Activated CD4-positive, alpha-beta T cell treated with anti-CD3 and anti-CD28 coated beads, Interleukin-10, Interleukin-2, amounts not matched to agents 100 ng/mL and 50 ng/mL, durations not matched to agents 16 hours and 8 hours (primary cell): Measurements from ENCODE around the gene PFDN6.
"Not testable (repeated sequence)": the region's sequence is repeated elsewhere in the genome, so short reads cannot be mapped to it uniquely, and the experiment has no call there.

ENCODE experiments used
- DNase-seq: peaks from one replicate; pipeline ENCODE4 v3.0.0-alpha.2; 2020

The PFDN6 gene

GRCh38 chr6:33288921-33289783, at the start of gene PFDN6, which contains the start of gene WDR46:
Gene PFDN6 (plus strand): TSS chr6:33289601. CDS start chr6:33289857, 256 bp downstream.
Gene WDR46 (minus strand): TSS chr6:33289239. CDS start chr6:33289170, 69 bp downstream.
- peak; percentile 91 for DNase-seq

- peak; percentile 72 for DNase-seq
Measured at GRCh38 chr6:33241968-33242367, 47.4 kb upstream of the PFDN6 start.

GRCh38 chr6:33243476-33243875, 45.9 kb upstream of the PFDN6 start:
- no peak for DNase-seq

GRCh38 chr6:33247977-33248642, 41.3 kb upstream of the PFDN6 start:
- DNase-seq: peak; percentile 92

- no peak for DNase-seq
Measured at GRCh38 chr6:33248643-33248931, 40.8 kb upstream of the PFDN6 start.

- DNase-seq: peak; percentile 99
Measured at GRCh38 chr6:33248932-33249731, 40.3 kb upstream of the PFDN6 start.

- peak; percentile 45 for DNase-seq
Measured at GRCh38 chr6:33249732-33250630, 39.4 kb upstream of the PFDN6 start.

- DNase-seq: no peak
Measured at GRCh38 chr6:33250731-33251130, 38.7 kb upstream of the PFDN6 start.

GRCh38 chr6:33251395-33252012, 37.9 kb upstream of the PFDN6 start:
- DNase-seq: peak; percentile 27

- no peak for DNase-seq
Measured at GRCh38 chr6:33252759-33253158, 36.6 kb upstream of the PFDN6 start.

GRCh38 chr6:33254591-33254990, 34.8 kb upstream of the PFDN6 start:
- DNase-seq: no peak

- no peak for DNase-seq
Measured at GRCh38 chr6:33259032-33259431, 30.4 kb upstream of the PFDN6 start.

GRCh38 chr6:33262490-33262889, 26.9 kb upstream of the PFDN6 start:
- not testable (repeated sequence) for DNase-seq

- DNase-seq: no peak
Measured at GRCh38 chr6:33264015-33264414, 25.4 kb upstream of the PFDN6 start.

- peak; percentile 15 for DNase-seq
Measured at GRCh38 chr6:33271117-33271467, 18.3 kb upstream of the PFDN6 start.

GRCh38 chr6:33271468-33272274, 17.7 kb upstream of the PFDN6 start, which contains the start of the genes RPS18 and VPS52:
Gene RPS18 (plus strand): TSS chr6:33272075. CDS start chr6:33272120, 45 bp downstream.
Gene VPS52 (minus strand): TSS chr6:33271876. CDS start chr6:33271675, 201 bp downstream.
- peak; percentile 97 for DNase-seq

- no peak for DNase-seq
Measured at GRCh38 chr6:33272275-33273128, 16.9 kb upstream of the PFDN6 start.

- DNase-seq: peak; percentile 30
Measured at GRCh38 chr6:33273129-33273923, 16.1 kb upstream of the PFDN6 start.
